GM12878 (cell line): ENCODE data around the gene TMEM217. TPM values are rescaled to one million over a fixed set of nuclear protein-coding genes. Genes with fewer than 3 reads are reported as not detected.
A peak's percentile ranks its signal among the peaks of the same experiment; 100 is the strongest.

Experiments
- BCL11A ChIP-seq: IDR thresholded peaks from 2 replicates; pipeline ENCODE4 v1.6.1; 2011; ENCODE audit warnings: low read depth, low read length
- BHLHE40 ChIP-seq, 2 experiments: fragments of 450-650 bp in 1 of 2; IDR thresholded peaks; 2 replicates each; pipeline ENCODE4 v1.6.1; 2011 to 2017; ENCODE audit warnings: low read depth in 2 of 2, borderline replicate concordance in 1 of 2, improper control_type of control experiment in 1 of 2, low read length in 1 of 2, mild to moderate bottlenecking in 1 of 2
- BRCA1 ChIP-seq: IDR thresholded peaks from 2 replicates; pipeline ENCODE4 v1.6.1; 2011; ENCODE audit warnings: low read depth, low read length, improper control_type of control experiment
- CBX3 ChIP-seq: fragments of 200-600 bp; sonication (generic); IDR thresholded peaks from 2 replicates; pipeline ENCODE4 v1.6.1; 2016; ENCODE audit warnings: low read depth, borderline replicate concordance
- CHD4 ChIP-seq: fragments of 200-600 bp; sonication (generic); IDR thresholded peaks from 2 replicates; pipeline ENCODE4 v1.6.1; 2016; ENCODE audit warnings: mild to moderate bottlenecking
- EP300 ChIP-seq, 2 experiments: fragments of 150-350 bp in 1 of 2; IDR thresholded peaks; 2 replicates each; pipeline ENCODE4 v1.6.1; 2011 to 2012; ENCODE audit warnings: low read depth in 2 of 2, low read length in 2 of 2, borderline replicate concordance in 1 of 2, improper control_type of control experiment in 1 of 2, inconsistent platforms in 1 of 2; ENCODE audit not compliant: control insufficient read depth in 1 of 2
- GATAD2B ChIP-seq: fragments of 450-650 bp; conservative IDR thresholded peaks from 2 replicates; pipeline ENCODE4 v1.6.1; 2017; ENCODE audit warnings: low read depth, mild to moderate bottlenecking, moderate library complexity
- HCFC1 ChIP-seq: fragments of 150-350 bp; IDR thresholded peaks from 2 replicates; pipeline ENCODE4 v1.6.1; 2014; ENCODE audit warnings: low read length
- IKZF2 ChIP-seq, 2 experiments: fragments of 450-650 bp; IDR thresholded peaks; 2 replicates each; pipeline ENCODE4 v1.6.1; 2017; ENCODE audit warnings: mild to moderate bottlenecking in 2 of 2, moderate library complexity in 2 of 2
- IRF4 ChIP-seq: IDR thresholded peaks from 2 replicates; pipeline ENCODE4 v1.6.1; 2011; ENCODE audit warnings: low read depth, low read length
- MEF2A ChIP-seq: IDR thresholded peaks from 2 replicates; pipeline ENCODE4 v1.6.1; 2011; ENCODE audit warnings: low read depth, mild to moderate bottlenecking, low read length, moderate library complexity; ENCODE audit not compliant: insufficient read depth
- NFIC ChIP-seq: IDR thresholded peaks from 2 replicates; pipeline ENCODE4 v1.6.1; 2012; ENCODE audit warnings: low read depth, mild to moderate bottlenecking, inconsistent platforms, low read length, moderate library complexity
- NR2C2 ChIP-seq: IDR thresholded peaks from 2 replicates; pipeline ENCODE4 v1.6.1; 2011; ENCODE audit warnings: borderline replicate concordance, low read depth; ENCODE audit not compliant: control insufficient read depth, insufficient read length
- POLR2AphosphoS2 ChIP-seq: IDR thresholded peaks from 2 replicates; pipeline ENCODE4 v1.6.1; 2011; ENCODE audit warnings: low read depth, mild to moderate bottlenecking, low read length, improper control_type of control experiment, moderate library complexity
- RAD51 ChIP-seq: fragments of 450-650 bp; IDR thresholded peaks from 2 replicates; pipeline ENCODE4 v1.6.1; 2016; ENCODE audit warnings: moderate library complexity, mild to moderate bottlenecking, inconsistent platforms
- RFX5 ChIP-seq: IDR thresholded peaks from 2 replicates; pipeline ENCODE4 v1.6.1; 2011; ENCODE audit warnings: low read depth, low read length, improper control_type of control experiment
- SMC3 ChIP-seq: IDR thresholded peaks from 2 replicates; pipeline ENCODE4 v1.6.1; 2011; ENCODE audit warnings: low read length, improper control_type of control experiment, borderline replicate concordance
- SREBF1 ChIP-seq: IDR thresholded peaks from 2 replicates; pipeline ENCODE4 v1.6.1; 2012; ENCODE audit warnings: mild to moderate bottlenecking, low read length
- YY1 ChIP-seq: IDR thresholded peaks from 2 replicates; pipeline ENCODE4 v1.6.1; 2011; ENCODE audit warnings: low read depth, mild to moderate bottlenecking, low read length
- polyA plus RNA-seq, 11 experiments: library from polyadenylated mRNA; depleted of rRNA in 4 of 11; unstranded in 6 of 11; stranded (reverse) in 5 of 11; fragments of >200 nt; fragmentation: Nextera tagmentation in 4 of 11; fragmentation: Illumina TruSeq in 1 of 11; extraction: Ambion mirVana in 4 of 11; extraction: Trizol in 1 of 11; gene quantifications; 1 replicate in 1 of 11; 2 replicates in 10 of 11; pipeline versions ENCODE4 v1.2.1 to v1.2.3, GENCODE V29; 2011 to 2016; ENCODE audit warnings: inconsistent platforms in 2 of 11, missing spikeins in 2 of 11, low read depth in 1 of 11
- total RNA-seq, 4 experiments: library from RNA; depleted of rRNA in 3 of 4; stranded (reverse); fragments of >200 nt in 3 of 4; fragmentation: Illumina TruSeq in 1 of 4; extraction: Trizol in 1 of 4; gene quantifications; 2 replicates each; pipeline versions ENCODE4 v1.2.1 to v1.2.3, GENCODE V29; 2013 to 2021
- TF ChIP-seq, protein P1 (sequence below): IDR thresholded peaks from 2 replicates; pipeline ENCODE4 v1.6.1; 2012; ENCODE audit warnings: low read length, inconsistent platforms
- TF ChIP-seq, protein P2 (sequence below): fragments of 150-350 bp; IDR thresholded peaks from 2 replicates; pipeline ENCODE4 v1.6.1; 2014; ENCODE audit warnings: mild to moderate bottlenecking, low read depth, low read length
- TF ChIP-seq, protein P3 (sequence below): fragments of 450-650 bp; formaldehyde crosslinking; IDR thresholded peaks from 2 replicates; pipeline ENCODE4 v1.5.0; 2022; ENCODE audit warnings: mild to moderate bottlenecking, missing genetic modification characterization
- TF ChIP-seq, protein P4 (sequence below): IDR thresholded peaks from 2 replicates; pipeline ENCODE4 v1.6.1; 2011; ENCODE audit warnings: mild to moderate bottlenecking, low read depth, low read length, moderate library complexity; ENCODE audit not compliant: insufficient replicate concordance

The TMEM217 gene
- total and polyA plus RNA-seq, 10 of the 15 experiments (the other 5 are each of a cell fraction or from before 2014, with no cell fraction given), result 1.3 to 4.5 (median 2.3) TPM

DNA sequence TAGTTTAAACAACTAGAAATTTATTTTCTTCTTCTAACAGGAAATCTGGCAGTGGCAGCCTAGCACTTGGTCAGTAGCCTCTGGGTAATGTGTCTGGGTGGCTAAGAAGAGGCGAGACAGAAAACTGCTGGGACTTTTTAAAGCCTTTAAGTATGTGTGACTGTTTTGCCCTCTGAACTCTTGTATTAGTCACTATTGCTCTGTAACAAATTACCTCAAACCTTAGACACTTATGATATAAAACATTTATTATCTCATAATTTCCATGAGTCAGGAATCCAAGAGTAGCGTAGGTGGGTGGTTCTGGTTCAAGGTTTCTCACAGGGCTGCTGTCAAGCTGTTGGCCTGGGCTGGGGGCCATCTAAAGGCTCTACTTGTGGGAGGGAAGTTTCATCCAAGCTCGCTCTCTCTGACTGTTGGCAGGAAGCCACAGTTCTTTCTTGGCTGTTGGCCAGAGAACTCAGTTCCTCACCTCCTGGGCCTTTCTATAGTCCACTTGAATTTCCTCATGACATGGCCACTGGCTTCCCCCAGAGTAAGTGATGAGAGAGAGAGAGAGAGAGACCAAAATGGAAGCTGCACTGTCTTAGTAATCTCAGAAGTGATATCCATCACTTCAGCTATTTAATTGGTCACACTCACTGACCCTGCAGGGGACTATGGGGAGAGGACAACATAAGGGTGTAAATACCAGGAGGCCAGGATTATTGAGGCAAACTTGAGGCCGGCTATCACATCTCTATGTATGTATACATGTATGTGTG, 17.8 kb downstream of the TMEM217 start (continued):
- TF ChIP-seq POLR2AphosphoS2 (no peak), SREBF1 (no peak), CHD4 (no peak), RAD51 (no peak), BHLHE40 (IDR thresholded peaks at IDR 0.05; ENCODE audit: borderline replicate concordance in 1 of 2, low read depth in 2 of 2, low read length in 1 of 2) (0 out of 4 replicates have a peak, but pooled peaks of 1 of the 2 experiments have one; percentile 17), YY1 (peak; percentile 77), IKZF2 (IDR thresholded peaks at IDR 0.05) (peak; percentile 77 to 78; a peak in 3 of 4 replicates), EP300 (IDR thresholded peaks at IDR 0.05; ENCODE audit: borderline replicate concordance in 1 of 2, control insufficient read depth in 1 of 2, low read depth in 2 of 2, low read length in 2 of 2) (no peak), SMC3 (no peak), GATAD2B (peak; percentile 54; the same call in 1 of the 2 replicates), HCFC1 (no peak), BRCA1 (no peak), CBX3 (no peak), RFX5 (no peak), BCL11A (peak; percentile 39; the same call in 1 of the 2 replicates), NR2C2 (no peak), MEF2A (no peak), NFIC (peak; percentile 89), IRF4 (peak; percentile 63; the same call in 1 of the 2 replicates)
- TF ChIP-seq, protein P1, sequence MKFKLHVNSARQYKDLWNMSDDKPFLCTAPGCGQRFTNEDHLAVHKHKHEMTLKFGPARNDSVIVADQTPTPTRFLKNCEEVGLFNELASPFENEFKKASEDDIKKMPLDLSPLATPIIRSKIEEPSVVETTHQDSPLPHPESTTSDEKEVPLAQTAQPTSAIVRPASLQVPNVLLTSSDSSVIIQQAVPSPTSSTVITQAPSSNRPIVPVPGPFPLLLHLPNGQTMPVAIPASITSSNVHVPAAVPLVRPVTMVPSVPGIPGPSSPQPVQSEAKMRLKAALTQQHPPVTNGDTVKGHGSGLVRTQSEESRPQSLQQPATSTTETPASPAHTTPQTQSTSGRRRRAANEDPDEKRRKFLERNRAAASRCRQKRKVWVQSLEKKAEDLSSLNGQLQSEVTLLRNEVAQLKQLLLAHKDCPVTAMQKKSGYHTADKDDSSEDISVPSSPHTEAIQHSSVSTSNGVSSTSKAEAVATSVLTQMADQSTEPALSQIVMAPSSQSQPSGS, result peak; percentile 82
- TF ChIP-seq, protein P2, sequence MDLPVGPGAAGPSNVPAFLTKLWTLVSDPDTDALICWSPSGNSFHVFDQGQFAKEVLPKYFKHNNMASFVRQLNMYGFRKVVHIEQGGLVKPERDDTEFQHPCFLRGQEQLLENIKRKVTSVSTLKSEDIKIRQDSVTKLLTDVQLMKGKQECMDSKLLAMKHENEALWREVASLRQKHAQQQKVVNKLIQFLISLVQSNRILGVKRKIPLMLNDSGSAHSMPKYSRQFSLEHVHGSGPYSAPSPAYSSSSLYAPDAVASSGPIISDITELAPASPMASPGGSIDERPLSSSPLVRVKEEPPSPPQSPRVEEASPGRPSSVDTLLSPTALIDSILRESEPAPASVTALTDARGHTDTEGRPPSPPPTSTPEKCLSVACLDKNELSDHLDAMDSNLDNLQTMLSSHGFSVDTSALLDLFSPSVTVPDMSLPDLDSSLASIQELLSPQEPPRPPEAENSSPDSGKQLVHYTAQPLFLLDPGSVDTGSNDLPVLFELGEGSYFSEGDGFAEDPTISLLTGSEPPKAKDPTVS, result no peak
- TF ChIP-seq, protein P3, sequence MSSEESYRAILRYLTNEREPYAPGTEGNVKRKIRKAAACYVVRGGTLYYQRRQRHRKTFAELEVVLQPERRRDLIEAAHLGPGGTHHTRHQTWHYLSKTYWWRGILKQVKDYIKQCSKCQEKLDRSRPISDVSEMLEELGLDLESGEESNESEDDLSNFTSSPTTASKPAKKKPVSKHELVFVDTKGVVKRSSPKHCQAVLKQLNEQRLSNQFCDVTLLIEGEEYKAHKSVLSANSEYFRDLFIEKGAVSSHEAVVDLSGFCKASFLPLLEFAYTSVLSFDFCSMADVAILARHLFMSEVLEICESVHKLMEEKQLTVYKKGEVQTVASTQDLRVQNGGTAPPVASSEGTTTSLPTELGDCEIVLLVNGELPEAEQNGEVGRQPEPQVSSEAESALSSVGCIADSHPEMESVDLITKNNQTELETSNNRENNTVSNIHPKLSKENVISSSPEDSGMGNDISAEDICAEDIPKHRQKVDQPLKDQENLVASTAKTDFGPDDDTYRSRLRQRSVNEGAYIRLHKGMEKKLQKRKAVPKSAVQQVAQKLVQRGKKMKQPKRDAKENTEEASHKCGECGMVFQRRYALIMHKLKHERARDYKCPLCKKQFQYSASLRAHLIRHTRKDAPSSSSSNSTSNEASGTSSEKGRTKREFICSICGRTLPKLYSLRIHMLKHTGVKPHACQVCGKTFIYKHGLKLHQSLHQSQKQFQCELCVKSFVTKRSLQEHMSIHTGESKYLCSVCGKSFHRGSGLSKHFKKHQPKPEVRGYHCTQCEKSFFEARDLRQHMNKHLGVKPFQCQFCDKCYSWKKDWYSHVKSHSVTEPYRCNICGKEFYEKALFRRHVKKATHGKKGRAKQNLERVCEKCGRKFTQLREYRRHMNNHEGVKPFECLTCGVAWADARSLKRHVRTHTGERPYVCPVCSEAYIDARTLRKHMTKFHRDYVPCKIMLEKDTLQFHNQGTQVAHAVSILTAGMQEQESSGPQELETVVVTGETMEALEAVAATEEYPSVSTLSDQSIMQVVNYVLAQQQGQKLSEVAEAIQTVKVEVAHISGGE (CRISPR knock-in tag), result no peak
- TF ChIP-seq, protein P4, sequence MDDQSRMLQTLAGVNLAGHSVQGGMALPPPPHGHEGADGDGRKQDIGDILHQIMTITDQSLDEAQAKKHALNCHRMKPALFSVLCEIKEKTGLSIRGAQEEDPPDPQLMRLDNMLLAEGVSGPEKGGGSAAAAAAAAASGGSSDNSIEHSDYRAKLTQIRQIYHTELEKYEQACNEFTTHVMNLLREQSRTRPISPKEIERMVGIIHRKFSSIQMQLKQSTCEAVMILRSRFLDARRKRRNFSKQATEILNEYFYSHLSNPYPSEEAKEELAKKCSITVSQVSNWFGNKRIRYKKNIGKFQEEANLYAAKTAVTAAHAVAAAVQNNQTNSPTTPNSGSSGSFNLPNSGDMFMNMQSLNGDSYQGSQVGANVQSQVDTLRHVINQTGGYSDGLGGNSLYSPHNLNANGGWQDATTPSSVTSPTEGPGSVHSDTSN, result no peak
